LoVo (cell line): ENCODE measurements around the gene PRDM16.

Experiments
- DNase-seq: peaks from one replicate; pipeline ENCODE4 v3.0.0-alpha.2; 2016; ENCODE audit warnings: low spot score

PRDM16 gene

DNA sequence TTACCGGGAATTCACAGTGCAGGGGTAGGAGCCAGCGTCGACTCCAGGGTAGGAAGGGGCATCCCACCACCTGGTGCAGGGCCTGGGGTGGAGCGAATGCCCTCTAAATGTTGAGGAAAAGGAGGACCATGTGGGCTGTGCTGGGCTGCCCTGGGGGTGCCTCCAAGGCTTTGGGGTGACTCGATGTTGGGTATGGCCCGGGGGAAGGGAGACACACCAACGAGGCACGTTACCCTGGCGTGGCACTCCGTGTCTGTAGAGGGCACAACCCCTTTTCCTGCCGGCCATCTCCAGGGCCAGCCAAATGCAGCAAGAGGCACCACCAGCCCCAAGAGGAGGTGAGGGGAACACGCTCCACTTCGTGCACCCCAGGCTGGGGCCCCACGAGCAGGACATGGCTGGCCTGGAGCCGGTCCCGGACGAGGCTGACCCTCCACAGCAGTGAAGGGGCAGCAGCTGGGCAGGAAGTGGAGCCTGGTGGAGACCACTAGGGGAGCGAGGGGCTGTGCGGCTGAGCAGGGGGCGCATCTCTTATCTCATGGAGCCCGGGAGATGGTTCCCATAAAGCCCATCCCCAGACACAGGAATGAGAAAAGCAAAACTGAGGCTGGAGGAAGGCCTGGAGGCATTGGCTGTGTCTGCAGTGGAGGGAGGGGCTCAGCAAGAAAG is 36.5 kb upstream of the PRDM16 start:
- no peak for DNase-seq

DNA sequence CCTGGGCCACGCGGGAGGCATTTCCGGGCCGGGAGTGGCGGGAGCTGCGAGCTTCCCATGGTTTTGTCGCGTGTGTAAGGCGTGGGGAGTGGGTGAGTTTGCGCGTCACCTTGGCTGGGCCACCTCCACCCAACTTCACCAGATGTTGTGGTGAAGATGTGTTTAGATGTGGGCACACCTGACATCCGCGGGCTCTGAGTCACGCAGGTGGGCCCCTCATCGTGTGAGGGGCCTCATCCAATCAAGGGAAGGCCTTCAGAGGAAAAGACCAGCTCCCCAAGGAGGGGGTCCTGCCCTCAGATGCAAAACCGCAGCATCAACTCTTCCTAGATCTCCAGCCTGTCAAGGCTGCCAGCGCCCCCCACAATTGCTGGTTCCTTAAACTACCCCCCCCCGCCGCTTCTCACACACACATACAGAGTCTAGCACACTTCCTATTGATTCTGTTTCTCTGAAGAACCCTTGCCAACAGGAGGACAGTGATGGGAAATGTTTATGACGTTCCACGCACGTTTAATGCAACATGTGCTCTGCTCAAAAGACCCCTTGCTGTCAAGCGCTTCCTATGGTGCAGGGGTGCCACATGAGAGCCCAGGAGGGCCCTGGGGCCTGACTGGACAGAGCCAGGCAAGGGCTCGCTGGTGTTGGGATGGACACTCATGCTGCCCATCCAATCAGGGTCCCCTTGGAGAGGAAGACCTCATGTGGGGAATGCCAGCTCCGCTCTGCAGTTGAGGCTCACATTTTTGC is 35.8 kb upstream of the PRDM16 start:
- DNase-seq = no peak

DNA sequence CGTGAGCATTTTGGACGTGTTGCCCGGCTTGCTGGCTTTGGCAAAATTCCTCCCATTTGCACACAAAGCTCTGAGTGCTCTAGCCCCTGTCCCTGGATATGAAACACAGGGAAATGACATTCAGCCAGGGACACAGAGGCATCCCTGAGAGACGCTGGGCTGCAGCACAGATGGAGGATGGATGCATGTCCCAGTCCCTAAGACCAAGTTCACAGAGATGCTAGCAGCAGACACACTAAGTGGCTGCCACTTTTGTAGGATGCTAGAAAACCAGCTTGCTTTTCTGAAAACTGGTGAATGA is 35.3 kb upstream of the PRDM16 start:
- DNase-seq = no peak

DNA sequence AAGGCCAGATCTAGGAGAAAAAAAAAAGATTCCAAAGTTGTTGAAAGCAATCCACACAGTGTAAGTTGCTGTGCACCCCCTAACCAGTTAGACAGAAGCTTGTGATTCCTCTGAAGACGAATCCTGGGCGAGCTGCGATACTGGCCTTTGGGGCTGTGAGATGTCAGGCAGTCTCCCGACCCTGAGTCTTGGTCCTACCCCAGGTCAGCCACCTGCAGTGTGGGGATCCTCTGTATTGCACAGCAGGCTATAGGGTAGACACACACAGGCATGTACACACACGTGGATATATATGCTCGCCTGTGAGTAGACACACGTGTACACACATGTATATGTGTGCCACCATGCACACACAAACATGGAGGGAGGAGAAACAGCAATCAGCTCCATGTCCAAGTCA is 34.8 kb upstream of the PRDM16 start:
- DNase-seq = no peak

DNA sequence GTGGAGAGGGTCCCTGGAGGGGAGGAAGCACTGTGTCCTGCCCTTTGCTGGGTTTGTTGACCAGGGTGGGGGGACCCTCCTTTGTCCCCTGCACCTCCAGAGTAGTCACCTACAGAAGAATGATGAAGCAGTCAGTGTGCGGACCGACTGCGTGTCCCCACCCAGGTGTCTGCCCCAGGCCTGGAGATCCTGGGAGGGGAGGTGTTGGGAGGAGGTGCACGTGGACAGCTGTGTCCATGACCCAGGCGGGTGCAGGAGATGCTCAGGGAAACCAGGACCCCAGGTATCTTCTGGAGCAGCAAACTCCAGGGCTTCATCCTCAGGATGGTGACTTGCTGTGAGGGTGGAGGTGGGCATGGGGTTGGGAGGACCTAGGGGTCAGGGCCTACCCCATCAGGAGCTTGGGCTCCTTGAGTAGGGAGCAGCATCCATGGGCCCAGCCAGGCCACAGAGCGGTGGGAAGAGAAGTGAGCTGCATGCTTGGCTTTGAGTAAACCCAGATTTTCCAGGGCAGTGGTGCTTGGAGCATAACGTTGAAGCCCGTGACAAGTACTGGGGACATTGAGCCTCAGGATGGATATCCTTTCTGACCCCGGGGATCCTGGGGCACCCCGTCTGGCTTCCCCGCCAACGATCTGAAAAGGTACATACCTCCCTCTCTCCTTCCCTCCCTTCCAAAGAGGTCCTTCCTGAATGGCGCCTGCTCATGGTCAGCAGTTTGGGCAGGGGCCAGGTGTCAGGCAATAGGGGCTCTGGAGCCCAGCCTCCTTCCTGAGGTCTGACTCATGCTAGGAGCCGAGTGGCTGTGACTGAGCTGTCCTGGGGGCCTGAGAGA is 34.1 kb upstream of the PRDM16 start:
- no peak for DNase-seq

DNA sequence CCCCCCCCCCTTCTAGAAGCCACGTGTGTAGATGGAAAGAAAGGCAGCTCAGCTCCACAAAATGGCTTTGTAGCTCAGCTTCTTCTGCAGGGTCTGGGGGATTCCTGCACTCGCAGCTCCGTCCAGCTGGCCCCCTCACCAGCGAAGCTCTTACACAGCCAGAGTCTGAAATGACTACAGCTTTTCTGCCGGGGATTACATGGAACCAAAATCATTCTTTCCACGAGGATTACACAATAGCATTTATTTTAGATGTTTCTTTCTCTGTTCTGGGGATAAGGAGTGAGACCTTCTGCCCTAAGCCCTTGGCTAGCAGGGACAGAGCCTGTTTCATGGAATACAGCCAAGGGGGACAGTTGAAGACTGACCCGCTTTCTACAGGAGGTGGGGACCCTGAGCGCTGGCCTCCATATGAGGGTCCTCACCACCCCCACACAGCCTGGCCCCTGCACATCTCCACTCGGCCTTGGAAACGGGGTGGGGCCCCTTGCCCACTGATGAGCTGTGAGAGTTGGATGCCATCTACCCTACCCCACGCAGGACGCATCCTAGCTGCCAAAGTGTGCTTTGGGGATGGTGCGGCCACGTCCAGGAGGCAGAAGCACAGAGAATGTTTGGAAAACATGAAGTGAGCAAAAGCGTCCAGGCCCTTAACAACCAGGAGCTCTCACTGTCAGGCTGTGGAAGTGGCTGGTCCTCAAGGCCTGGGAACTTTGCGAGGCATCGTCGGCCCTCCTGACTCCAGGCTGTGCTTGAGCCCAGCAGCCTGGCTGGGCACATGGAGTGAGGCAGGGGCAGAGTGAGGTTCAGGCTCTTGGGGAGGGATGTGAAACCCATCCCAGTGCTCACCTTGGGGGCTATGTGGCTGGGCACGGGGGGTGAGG is 33.2 kb upstream of the PRDM16 start:
- DNase-seq = no peak

DNA sequence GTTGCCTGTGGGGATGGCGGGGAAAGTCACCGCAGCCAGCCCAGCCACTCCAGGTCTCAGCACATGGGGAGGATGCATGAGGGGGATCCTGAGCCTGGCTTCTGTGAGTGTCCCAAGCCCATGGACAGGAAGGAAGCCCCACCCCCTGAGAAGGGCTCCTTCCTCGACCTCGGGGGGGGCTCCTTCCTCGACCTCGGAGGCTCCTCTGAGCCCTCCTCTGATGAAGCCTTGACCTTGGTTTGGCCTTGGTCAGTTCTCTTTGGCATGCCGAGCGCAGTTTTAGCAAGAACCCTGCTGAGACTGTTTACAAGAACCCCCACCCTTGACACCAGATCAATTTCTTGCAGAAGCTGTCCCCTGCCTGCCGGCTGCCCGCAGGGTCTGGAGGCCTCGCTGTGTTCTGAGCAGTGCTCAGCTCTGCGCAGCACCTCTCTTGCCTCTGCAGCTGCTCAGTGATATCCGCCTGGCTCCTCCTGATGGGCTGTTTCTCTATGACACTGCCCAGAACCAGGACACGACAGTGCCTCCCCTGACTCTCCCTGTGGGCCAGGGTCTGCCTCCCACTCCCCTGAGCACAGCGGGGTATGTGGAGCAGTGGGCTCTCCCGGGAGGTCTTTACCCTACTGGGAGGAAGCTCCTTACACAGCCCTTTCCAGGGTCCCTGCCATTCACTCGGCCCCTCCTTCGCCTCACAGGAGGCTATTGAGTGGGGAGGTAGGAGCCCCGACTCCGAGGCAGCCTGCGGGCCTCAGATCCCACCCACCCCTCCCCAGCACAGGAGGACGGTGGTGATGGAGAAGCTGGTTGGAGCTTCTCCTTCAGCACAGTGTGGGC is 32.3 kb upstream of the PRDM16 start:
- no peak for DNase-seq

DNA sequence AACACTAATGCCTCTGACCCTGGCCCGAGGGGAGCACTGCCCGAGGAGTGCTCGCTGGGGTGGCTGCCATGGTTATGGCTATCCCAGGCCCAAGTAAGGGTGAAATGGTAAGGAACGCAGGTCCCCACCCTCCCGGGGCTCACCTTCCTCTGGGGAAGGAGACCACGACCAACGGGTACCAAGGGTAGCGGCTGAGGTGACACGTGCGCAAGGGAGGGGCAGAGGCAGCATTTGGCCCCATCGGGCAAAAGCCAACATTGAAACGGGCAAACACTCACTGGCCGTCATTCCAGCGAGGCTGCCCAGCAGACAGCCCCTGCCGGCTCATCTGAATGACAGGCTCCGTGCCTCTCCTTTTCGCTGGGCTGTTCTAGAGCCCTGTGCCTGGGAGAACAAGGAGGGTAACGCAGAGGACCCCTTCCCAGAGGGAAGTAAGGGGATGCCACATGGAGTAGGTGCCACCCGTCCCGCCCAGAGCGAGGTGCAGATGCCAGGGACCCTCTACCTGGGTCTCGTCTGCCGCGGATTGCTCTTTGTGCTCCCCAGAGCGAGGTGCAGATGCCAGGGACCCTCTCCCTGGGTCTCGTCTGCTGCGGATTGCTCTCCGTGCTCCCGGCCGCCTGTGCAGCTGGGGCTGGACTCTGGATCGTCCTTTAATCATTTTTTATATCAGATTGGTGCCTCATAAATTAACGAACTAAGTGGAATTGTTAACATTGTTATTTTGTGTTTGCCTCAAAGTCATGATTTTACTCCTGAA is 31.5 kb upstream of the PRDM16 start:
- no peak for DNase-seq

DNA sequence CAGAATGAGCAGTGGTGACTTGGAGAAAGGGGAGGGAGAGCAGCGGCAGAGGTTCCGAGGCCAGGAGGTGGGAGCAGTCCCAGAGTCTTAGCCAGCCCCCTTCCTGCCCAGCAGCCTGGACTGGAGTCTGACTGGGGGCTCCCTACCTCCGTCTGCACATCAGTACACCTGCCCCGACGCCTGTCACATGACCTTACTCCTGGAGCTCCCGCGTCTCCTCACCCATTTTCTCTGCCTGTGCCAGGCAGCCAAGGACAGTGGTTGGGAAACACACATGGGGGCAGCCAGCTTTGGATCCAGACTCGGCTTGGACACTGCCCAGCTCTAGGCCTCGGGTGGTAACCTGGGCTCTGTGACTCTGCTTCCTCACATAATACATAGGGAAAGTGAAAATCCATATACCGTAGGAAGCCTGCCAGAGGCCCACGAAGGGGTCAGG is 30.9 kb upstream of the PRDM16 start:
- no peak for DNase-seq

DNA sequence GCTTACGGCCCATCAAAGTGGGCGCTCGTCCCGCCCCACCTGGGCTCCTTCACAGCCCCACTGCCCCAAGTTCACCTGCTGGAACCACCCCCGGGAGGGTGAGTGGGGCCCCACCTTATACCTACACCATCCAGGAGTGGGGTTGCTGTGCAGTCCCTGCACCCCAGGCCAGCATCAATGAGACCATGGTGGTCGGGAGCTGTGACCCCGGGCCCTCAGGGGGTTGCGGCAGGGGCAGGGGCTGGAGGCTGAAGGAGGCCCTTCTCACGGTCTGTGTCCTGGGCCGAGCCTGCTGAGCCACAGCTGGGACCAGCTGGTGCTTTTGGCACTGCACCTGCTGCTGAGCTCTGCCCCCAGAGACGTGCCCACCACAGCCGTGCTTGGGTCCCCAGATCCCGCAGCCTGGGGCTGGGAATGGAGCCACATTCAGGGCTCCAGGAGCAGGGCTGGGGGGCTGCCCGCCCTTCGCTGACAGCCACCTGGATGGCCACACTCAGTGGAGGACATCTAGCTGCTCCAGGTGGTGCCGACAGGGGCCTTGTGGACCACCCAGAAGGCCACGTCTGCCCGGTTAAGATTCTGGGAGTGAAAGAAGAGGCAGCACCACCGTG is 30.3 kb upstream of the PRDM16 start:
- DNase-seq = no peak

DNA sequence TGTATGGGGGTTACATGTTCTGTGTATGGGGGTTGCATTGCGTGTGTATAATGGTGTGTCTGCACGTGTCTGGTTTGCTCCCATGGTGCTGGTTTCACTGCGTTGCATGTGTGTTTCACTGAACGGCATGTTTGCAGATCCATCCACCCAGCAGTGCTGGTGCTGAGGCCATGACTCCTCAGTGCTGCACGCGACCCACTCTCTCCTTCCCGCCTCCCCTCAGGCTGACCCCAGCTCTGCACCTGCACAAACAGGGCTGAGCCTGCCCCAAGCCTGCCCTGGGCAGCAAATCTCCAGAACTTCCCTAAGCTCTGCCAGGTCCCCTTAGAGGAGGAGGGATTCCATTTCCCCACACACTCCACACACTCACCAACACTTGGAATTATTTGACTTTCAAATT is 29.0 kb upstream of the PRDM16 start:
- no peak for DNase-seq

DNA sequence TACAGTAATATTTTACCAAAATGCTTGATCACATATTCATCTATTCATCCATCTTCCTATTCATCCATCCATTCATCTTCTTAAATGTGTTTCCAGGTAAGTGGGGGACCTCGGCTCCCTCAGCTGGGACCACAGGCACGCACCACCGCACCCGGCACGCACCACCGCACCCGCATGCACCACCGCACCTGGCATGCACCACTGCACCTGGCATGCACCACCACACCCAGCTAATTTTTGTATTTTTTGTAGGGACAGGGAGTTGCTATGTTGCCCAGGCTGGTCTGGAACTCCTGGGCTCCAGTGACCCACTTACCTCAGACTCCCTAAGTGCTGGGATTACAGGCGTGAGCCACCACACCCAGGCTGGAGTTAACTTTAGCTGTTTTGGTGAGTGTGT is 26.5 kb upstream of the PRDM16 start:
- no peak for DNase-seq

DNA sequence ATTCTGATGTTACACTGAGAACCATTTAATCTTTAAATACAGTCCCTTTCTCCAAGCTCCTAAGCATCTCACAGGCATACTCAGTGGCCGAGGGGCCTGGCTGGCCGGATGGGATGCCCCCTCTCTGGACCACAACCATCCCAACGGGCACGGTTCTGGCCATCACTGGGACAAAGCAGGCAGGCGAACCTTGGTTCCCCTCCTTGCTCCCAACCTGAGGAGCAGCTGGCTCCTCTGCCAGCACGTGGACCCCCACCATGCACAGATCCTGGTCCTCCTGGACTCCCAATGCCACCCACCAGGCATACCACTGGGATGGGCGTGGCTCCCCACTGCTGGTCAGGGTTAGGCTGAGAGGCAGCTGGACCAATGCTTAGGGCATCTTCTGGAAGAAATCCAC is 19.8 kb upstream of the PRDM16 start:
- DNase-seq = no peak

DNA sequence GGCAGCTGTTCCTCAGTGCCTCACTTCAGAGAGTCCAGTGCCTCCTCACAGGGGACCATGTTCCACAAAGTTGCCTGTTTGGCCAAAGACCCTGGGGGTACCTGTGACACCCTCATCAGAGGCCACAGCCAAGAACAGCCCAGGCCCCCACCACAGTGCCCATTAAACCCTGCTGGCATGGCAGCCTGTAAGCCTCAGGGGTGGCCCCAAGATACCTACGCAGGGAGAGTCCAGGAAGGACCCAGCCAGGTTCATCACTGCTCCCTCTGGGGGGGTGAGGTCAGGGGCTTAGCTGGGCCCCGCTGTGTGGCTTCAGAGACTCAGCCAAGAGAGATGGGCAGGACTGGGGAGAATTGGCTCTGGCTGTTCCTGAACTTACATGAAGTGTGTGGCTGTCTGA is 19.1 kb upstream of the PRDM16 start:
- DNase-seq = no peak

DNA sequence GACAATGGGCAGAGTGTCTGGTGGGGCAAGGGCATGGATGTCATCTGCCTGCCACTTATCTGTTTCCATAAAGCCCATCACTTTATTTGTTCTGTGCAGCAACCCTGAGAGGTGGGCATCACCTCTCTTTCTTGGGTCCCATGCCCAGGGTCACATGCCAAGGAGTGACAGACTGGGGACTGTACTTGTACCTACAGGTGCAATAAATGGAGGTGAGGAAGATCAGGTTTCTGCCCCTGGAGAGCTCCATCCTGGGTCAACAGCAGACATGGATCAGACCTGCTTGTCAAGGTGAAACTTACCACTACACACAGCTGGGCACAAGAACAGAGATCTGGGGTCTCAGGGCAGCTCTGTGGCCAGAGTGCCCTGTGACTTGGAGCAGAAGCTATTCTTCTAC is 18.4 kb upstream of the PRDM16 start:
- no peak for DNase-seq

DNA sequence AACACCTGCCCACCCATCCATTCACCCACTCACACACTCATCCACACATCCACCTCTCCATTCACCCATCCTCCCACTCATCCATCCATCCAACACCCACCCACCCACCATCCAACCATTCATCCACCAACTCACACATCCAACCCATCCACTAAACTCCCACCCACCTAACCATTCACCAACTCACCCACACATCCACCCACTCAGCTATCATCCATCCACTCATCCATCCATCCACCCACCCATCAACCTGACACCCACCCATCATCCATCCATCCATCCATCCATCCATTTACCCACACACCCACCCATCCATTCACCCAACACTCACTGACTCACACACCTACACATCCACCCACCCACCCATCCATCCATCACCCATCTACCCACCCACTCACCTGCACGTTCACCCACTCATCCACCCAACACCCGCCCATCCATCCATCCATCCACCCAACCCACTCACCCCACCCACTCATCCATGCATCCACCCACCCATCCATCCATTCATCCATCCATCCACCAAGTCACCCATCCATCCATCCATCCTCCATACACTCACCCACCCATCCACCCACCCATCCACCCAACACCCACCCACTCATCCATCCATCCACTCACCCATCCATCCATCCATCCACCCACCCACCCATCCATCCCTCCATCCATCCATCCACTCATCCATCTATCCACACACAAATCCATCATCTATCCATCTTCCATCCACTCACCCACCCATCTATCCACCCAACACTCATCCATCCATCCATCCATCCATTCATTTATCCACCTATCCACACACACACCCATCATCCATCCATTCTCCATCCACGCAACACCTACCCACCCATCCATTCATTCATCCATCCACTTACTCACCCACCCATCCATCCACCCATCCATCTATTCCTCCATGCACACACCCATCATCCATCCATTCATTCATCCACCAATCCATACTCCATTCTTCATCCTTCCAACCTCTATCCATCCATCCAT is 17.4 kb upstream of the PRDM16 start:
- no peak for DNase-seq

DNA sequence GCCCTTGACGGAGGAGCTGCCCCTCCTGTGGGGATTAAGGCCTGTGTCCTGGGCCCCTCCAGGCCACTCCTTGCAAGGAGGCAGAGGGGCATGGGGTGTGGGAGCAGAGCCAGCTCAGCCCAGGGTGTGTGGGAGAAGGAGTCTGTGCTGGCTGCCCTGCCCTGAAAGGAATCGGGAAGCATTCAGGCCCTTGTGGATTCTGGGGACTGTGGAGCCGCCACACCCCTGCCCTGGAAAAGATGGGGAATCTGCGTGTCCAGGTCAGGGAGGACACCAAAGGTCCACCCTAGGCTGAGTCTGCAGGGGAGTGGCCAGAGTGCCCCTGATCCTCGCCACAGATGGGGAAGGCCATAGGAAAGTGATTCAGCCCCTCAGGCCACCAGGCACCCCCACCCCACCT is 16.5 kb upstream of the PRDM16 start:
- DNase-seq = no peak

DNA sequence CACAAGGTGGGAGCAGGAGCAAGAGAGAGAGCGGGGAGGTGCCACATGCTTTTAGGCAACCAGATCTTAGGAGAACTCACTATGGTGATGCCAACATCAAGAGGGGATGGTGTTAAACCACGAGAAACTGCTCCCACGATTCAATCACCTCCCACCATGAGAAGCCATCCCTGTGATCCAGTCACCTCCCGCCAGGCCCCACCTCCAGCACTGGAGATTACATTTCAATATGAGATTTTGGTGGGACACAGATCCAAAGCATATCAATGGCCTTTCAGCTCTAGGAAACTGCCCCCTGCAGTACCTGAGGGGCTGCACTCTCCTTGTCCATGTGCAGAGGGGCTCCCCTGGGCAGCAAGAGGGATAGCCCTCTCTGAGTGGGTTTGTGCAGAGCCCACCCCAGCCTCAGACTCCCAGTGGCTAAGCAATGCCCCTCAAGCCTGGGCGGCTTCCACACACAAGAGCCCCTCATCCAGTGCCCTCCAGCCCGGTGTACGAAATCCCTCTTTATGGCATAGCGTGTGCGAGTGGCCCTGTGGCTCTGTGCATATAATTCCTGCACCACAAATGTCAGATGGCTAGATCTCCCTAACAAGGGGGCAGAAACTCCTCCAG is 15.5 kb upstream of the PRDM16 start:
- no peak for DNase-seq
